PC-3 (cell line): ENCODE data around the gene IRGQ. TPM values are rescaled to one million over a fixed set of nuclear protein-coding genes. Genes with fewer than 3 reads are reported as not detected.

Source experiments
- ATAC-seq: fragments of 200-7000 bp; cut with Tn5 transposase; 2 replicates; pipeline ENCODE4 v1.9.1; 2020; ENCODE audit warnings: mild to moderate bottlenecking, moderate library complexity
- BruUV-seq: library from RNA; stranded (reverse); fragments of 400-500 nt; replicated peaks from 2 replicates; lab custom pipeline; 2021; lab: Mats Ljungman, UMichigan
- CTCF ChIA-PET: fragments of 300-600 bp; sonication (Branson Sonifier 250); formaldehyde crosslinking; loops from one replicate; lab custom pipeline; 2022; ENCODE audit warnings: antibody characterized with exemption; lab: Charles Lee
- POLR2A ChIA-PET: fragments of 300-600 bp; sonication (Branson Sonifier 250); formaldehyde crosslinking; loops from one replicate; lab custom pipeline; 2022; ENCODE audit warnings: antibody characterized with exemption; ENCODE audit not compliant: unreplicated experiment; lab: Charles Lee
- DNase-seq: peaks from one replicate; pipeline ENCODE4 v3.0.0-alpha.2; 2015
- H2AFZ ChIP-seq: fragments of 300-600 bp; sonication (generic); 2 replicates; pipeline ENCODE4 v1.6.0; 2016; ENCODE audit warnings: antibody characterized with exemption, low read length
- H3F3A ChIP-seq: fragments of 300-600 bp; sonication (generic); one replicate; pipeline ENCODE4 v1.6.0; 2017; ENCODE audit warnings: antibody characterized with exemption, low read length, control low read depth, mild to moderate bottlenecking; ENCODE audit not compliant: unreplicated experiment
- H3K27ac ChIP-seq: fragments of 300-600 bp; sonication (generic); 2 replicates; pipeline ENCODE4 v1.5.1; 2016; ENCODE audit warnings: mild to moderate bottlenecking, low read length
- H3K27me3 ChIP-seq: fragments of 300-600 bp; sonication (generic); 2 replicates; pipeline ENCODE4 v1.6.1; 2016; ENCODE audit warnings: low read length, mixed read lengths
- H3K36me3 ChIP-seq: fragments of 300-600 bp; sonication (generic); 2 replicates; pipeline ENCODE4 v1.6.1; 2016; ENCODE audit warnings: low read depth, mixed run types, low read length, mixed read lengths
- H3K4me1 ChIP-seq: fragments of 300-600 bp; sonication (generic); 2 replicates; pipeline ENCODE4 v1.5.1; 2016; ENCODE audit warnings: low read length; ENCODE audit not compliant: insufficient read depth
- H3K4me2 ChIP-seq: fragments of 300-600 bp; sonication (generic); 2 replicates; pipeline ENCODE4 v1.6.0; 2016; ENCODE audit warnings: low read length
- H3K4me3 ChIP-seq: fragments of 300-600 bp; sonication (generic); 2 replicates; pipeline ENCODE4 v1.5.1; 2016; ENCODE audit warnings: mild to moderate bottlenecking, low read length, mixed read lengths
- H3K79me2 ChIP-seq: fragments of 300-600 bp; sonication (generic); 2 replicates; pipeline ENCODE4 v1.6.1; 2017; ENCODE audit warnings: low read length, mixed read lengths
- H3K9ac ChIP-seq: fragments of 300-600 bp; sonication (generic); 2 replicates; pipeline ENCODE4 v1.6.0; 2016; ENCODE audit warnings: mild to moderate bottlenecking, low read length
- H3K9me2 ChIP-seq: fragments of 300-600 bp; sonication (generic); replicated peaks from 2 replicates; pipeline ENCODE4 v1.6.1; 2016; ENCODE audit warnings: mixed run types, low read length, mixed read lengths
- H3K9me3 ChIP-seq: fragments of 300-600 bp; sonication (generic); 2 replicates; pipeline ENCODE4 v1.6.1; 2016; ENCODE audit warnings: low read length, mixed read lengths
- H4K20me1 ChIP-seq: fragments of 300-600 bp; sonication (generic); 2 replicates; pipeline ENCODE4 v1.6.1; 2016; ENCODE audit warnings: low read length, mixed read lengths
- CTCF ChIP-seq: fragments of 300-600 bp; sonication (generic); conservative IDR thresholded peaks from 2 replicates; pipeline ENCODE4 v1.5.1; 2017; ENCODE audit warnings: antibody characterized with exemption, low read depth, mild to moderate bottlenecking, low read length
- EZH2 ChIP-seq: fragments of 300-600 bp; sonication (generic); IDR thresholded peaks from one replicate; pipeline ENCODE4 v1.6.1; 2017; ENCODE audit warnings: antibody characterized with exemption, mild to moderate bottlenecking, low read length; ENCODE audit not compliant: unreplicated experiment
- EZH2phosphoT487 ChIP-seq: fragments of 300-600 bp; sonication (generic); IDR thresholded peaks from 2 replicates; pipeline ENCODE4 v1.6.1; 2018; ENCODE audit warnings: mild to moderate bottlenecking, antibody characterized with exemption, low read length, borderline replicate concordance
- intact Hi-C: fragments of 100-400 bp; cut with micrococcal nuclease; formaldehyde crosslinking; loops from 2 replicates; pipeline ENCODE4 v1.9.0; 2023
- total RNA-seq: library from RNA; depleted of rRNA; stranded (reverse); fragments of >200 nt; gene quantifications from 2 replicates; pipeline ENCODE4 v1.2.3, GENCODE V29; 2014

The IRGQ gene
- total RNA-seq, 1 experiment from 2014 or later: 12.5 TPM

- ChIA-PET POLR2A (no interaction called here), CTCF (no interaction called here)
- H3K4me3 ChIP-seq: peak within 1 kb of the TSS; percentile 78
- H4K20me1 ChIP-seq: no peaks in the 10 kb centered on the region
- H3K9me3 ChIP-seq: no peaks in the 10 kb centered on the region
- H3F3A ChIP-seq: no peaks in the 10 kb centered on the region
- intact Hi-C loops: no loop called here
- ATAC-seq: peak; percentile 97
- H3K79me2 ChIP-seq: peaks cover 18% of the 10 kb centered on the region
- no peak for TF ChIP-seq EZH2
- TF ChIP-seq EZH2phosphoT487: no peak
- TF ChIP-seq CTCF: no peak
- H3K9ac ChIP-seq: peak within 1 kb of the TSS; percentile 80
- H3K4me1 ChIP-seq: peaks cover 13% of the 10 kb centered on the region
- H2AFZ ChIP-seq: peak within 1 kb of the TSS; percentile 95
- no peaks in the 10 kb centered on the region for H3K36me3 ChIP-seq
- BruUV-seq: no TSS peak
- H3K9me2 ChIP-seq: no peaks in the 10 kb centered on the region
- no peaks in the 10 kb centered on the region for H3K27me3 ChIP-seq
- peak; percentile 74 for DNase-seq
- H3K4me2 ChIP-seq: peak within 1 kb of the TSS; percentile 93
- peak within 1 kb of the TSS; percentile 33; the same call in 1 of the 2 replicates for H3K27ac ChIP-seq
Measured at GRCh38 chr19:43619262-43620060, 23.5 kb upstream of the IRGQ start, which contains the start of gene ZNF428. ZNF428 (minus strand) TSS chr19:43619629; CDS start chr19:43614304, 5,325 bp downstream.

- ATAC-seq (peak; percentile 10), DNase-seq (peak; percentile 12)
- H3K4me1 ChIP-seq: peaks cover 13% of the 10 kb centered on the region
- BruUV-seq: TSS peak; percentile 77
- ChIA-PET POLR2A (no interaction called here), CTCF (interaction anchor here (0.7 kb wide), 1 partner anchor 191 kb away, joined by 11 read pairs; no protein-coding TSS in a partner anchor)
- H3K79me2 ChIP-seq: peaks cover 18% of the 10 kb centered on the region
- no peaks in the 10 kb centered on the region for H3F3A ChIP-seq
- peak overlapping the region; percentile 33; the same call in 1 of the 2 replicates for H3K27ac ChIP-seq
- no peaks in the 10 kb centered on the region for H3K36me3 ChIP-seq
- H4K20me1 ChIP-seq: no peaks in the 10 kb centered on the region
- H3K9ac ChIP-seq: peak overlapping the region; percentile 80
- H3K9me3 ChIP-seq: no peaks in the 10 kb centered on the region
- peak overlapping the region; percentile 95 for H2AFZ ChIP-seq
- H3K4me3 ChIP-seq: peak overlapping the region; percentile 78
- intact Hi-C loops: no loop called here
- H3K4me2 ChIP-seq: peak overlapping the region; percentile 93
- no peaks in the 10 kb centered on the region for H3K9me2 ChIP-seq
- TF ChIP-seq CTCF (no peak), EZH2phosphoT487 (no peak), EZH2 (no peak)
- H3K27me3 ChIP-seq: no peaks in the 10 kb centered on the region
Measured at GRCh38 chr19:43618921-43619261, 23.0 kb upstream of the IRGQ start.

GRCh38 chr19:43616954-43617353 lies 21.0 kb upstream of the IRGQ start:
- intact Hi-C loops: no loop called here
- DNase-seq (no peak), ATAC-seq (no peak)
- H3K36me3 ChIP-seq: no peaks in the 10 kb centered on the region; the same call in 1 of the 2 replicates
- H3F3A ChIP-seq: no peaks in the 10 kb centered on the region
- H3K9ac ChIP-seq: no peak overlapping the region
- H3K27me3 ChIP-seq: no peaks in the 10 kb centered on the region
- ChIA-PET CTCF (no interaction called here), POLR2A (no interaction called here)
- no TSS peak for BruUV-seq
- no peaks in the 10 kb centered on the region for H3K9me2 ChIP-seq
- H4K20me1 ChIP-seq: no peaks in the 10 kb centered on the region
- no peak overlapping the region for H2AFZ ChIP-seq
- H3K4me2 ChIP-seq: no peak overlapping the region
- TF ChIP-seq CTCF (no peak), EZH2 (no peak), EZH2phosphoT487 (no peak)
- no peaks in the 10 kb centered on the region for H3K9me3 ChIP-seq
- peaks cover 18% of the 10 kb centered on the region for H3K79me2 ChIP-seq
- no peak overlapping the region for H3K27ac ChIP-seq
- peaks cover 13% of the 10 kb centered on the region for H3K4me1 ChIP-seq
- H3K4me3 ChIP-seq: no peak overlapping the region
